ENCODE measurements around the gene CCND2.

CCND2 gene

GRCh38 chr12:4282103-4282891, 8.7 kb downstream of the CCND2 start:
- Histone ChIP-seq H3K4me3 (no peak overlapping the region), H3K9me3 (no peaks in the 10 kb centered on the region), H3K27ac (no peak overlapping the region), H4K20me1 (no peaks in the 10 kb centered on the region), H3K4me1 (no peaks in the 10 kb centered on the region), H3K27me3 (peaks cover 23% of the 10 kb centered on the region; the same call in 1 of the 2 replicates), H3K9ac (no peak overlapping the region), H3K36me3 (no peaks in the 10 kb centered on the region), H3K4me2 (no peak overlapping the region)
- no peak for TF ChIP-seq Cebpa-rat (IDR thresholded peaks at IDR 0.05)

- H3K9ac ChIP-seq: no peak overlapping the region
- H3K27me3 ChIP-seq: peaks cover 16% of the 10 kb centered on the region; the same call in 1 of the 2 replicates
- H3K27ac ChIP-seq: no peak overlapping the region
- H3K4me1 ChIP-seq: no peaks in the 10 kb centered on the region
- H3K4me2 ChIP-seq: no peak overlapping the region
- H4K20me1 ChIP-seq: no peaks in the 10 kb centered on the region
- H3K36me3 ChIP-seq: no peaks in the 10 kb centered on the region
- H3K9me3 ChIP-seq: no peaks in the 10 kb centered on the region
- TF ChIP-seq Cebpa-rat (IDR thresholded peaks at IDR 0.05): no peak
- H3K4me3 ChIP-seq: no peak overlapping the region
These were observed 9.4 kb downstream of the CCND2 start for GRCh38 chr12:4282892-4283511.

GRCh38 chr12:4283512-4284255, 10.1 kb downstream of the CCND2 start:
- peaks cover 12% of the 10 kb centered on the region; the same call in 1 of the 2 replicates for H3K27me3 ChIP-seq
- no peaks in the 10 kb centered on the region for H3K36me3 ChIP-seq

GRCh38 chr12:4284306-4284705, 10.7 kb downstream of the CCND2 start:
- Histone ChIP-seq H3K27me3 (peaks cover 10% of the 10 kb centered on the region; the same call in 1 of the 2 replicates), H3K9ac (no peak overlapping the region), H3K9me3 (no peaks in the 10 kb centered on the region), H3K36me3 (no peaks in the 10 kb centered on the region), H4K20me1 (no peaks in the 10 kb centered on the region), H3K27ac (no peak overlapping the region), H3K4me2 (no peak overlapping the region), H3K4me3 (no peak overlapping the region), H3K4me1 (peaks cover 10% of the 10 kb centered on the region)
- no peak for TF ChIP-seq Cebpa-rat (IDR thresholded peaks at IDR 0.05)

More at GRCh38 chr12:4283512-4284255, 10.1 kb downstream of the CCND2 start:
- H3K27ac ChIP-seq: no peak overlapping the region
- H3K4me1 ChIP-seq: peaks cover 3% of the 10 kb centered on the region
- H3K9ac ChIP-seq: no peak overlapping the region
- no peak overlapping the region for H3K4me3 ChIP-seq
- no peaks in the 10 kb centered on the region for H4K20me1 ChIP-seq
- TF ChIP-seq Cebpa-rat (IDR thresholded peaks at IDR 0.05): no peak
- no peaks in the 10 kb centered on the region for H3K9me3 ChIP-seq
- no peak overlapping the region for H3K4me2 ChIP-seq

GRCh38 chr12:4285070-4285469, 11.5 kb downstream of the CCND2 start:
- no peaks in the 10 kb centered on the region for H4K20me1 ChIP-seq
- no peak overlapping the region for H3K4me2 ChIP-seq
- H3K27ac ChIP-seq: no peak overlapping the region
- H3K4me3 ChIP-seq: no peak overlapping the region
- H3K27me3 ChIP-seq: 0 out of 2 replicates have a peak, but pooled peaks cover 4% of the 10 kb centered on the region
- H3K4me1 ChIP-seq: peaks cover 17% of the 10 kb centered on the region
- no peak for TF ChIP-seq Cebpa-rat (IDR thresholded peaks at IDR 0.05)
- H3K9ac ChIP-seq: no peak overlapping the region
- H3K9me3 ChIP-seq: no peaks in the 10 kb centered on the region
- H3K36me3 ChIP-seq: no peaks in the 10 kb centered on the region

GRCh38 chr12:4286228-4286627, 12.7 kb downstream of the CCND2 start:
- TF ChIP-seq Cebpa-rat (IDR thresholded peaks at IDR 0.05): no peak
- Histone ChIP-seq H3K27me3 (no peaks in the 10 kb centered on the region), H3K4me2 (no peak overlapping the region), H3K36me3 (no peaks in the 10 kb centered on the region), H3K4me3 (no peak overlapping the region), H3K9ac (no peak overlapping the region), H3K27ac (no peak overlapping the region), H3K4me1 (peaks cover 17% of the 10 kb centered on the region), H3K9me3 (no peaks in the 10 kb centered on the region), H4K20me1 (no peaks in the 10 kb centered on the region)

- Histone ChIP-seq H3K36me3 (no peaks in the 10 kb centered on the region), H3K4me1 (peaks cover 17% of the 10 kb centered on the region), H3K4me2 (no peak overlapping the region), H3K9me3 (no peaks in the 10 kb centered on the region), H3K27me3 (no peaks in the 10 kb centered on the region), H3K27ac (no peak overlapping the region), H4K20me1 (no peaks in the 10 kb centered on the region), H3K9ac (no peak overlapping the region), H3K4me3 (no peak overlapping the region)
- TF ChIP-seq Cebpa-rat (IDR thresholded peaks at IDR 0.05): no peak
These were observed 13.3 kb downstream of the CCND2 start for GRCh38 chr12:4286771-4287317.

GRCh38 chr12:4287325-4288211, 14.0 kb downstream of the CCND2 start:
- peaks cover 17% of the 10 kb centered on the region for H3K4me1 ChIP-seq
- no peak overlapping the region for H3K4me3 ChIP-seq
- H3K36me3 ChIP-seq: no peaks in the 10 kb centered on the region
- H3K9me3 ChIP-seq: no peaks in the 10 kb centered on the region
- no peak overlapping the region for H3K4me2 ChIP-seq
- H4K20me1 ChIP-seq: no peaks in the 10 kb centered on the region
- H3K27me3 ChIP-seq: no peaks in the 10 kb centered on the region
- H3K27ac ChIP-seq: no peak overlapping the region
- no peak overlapping the region for H3K9ac ChIP-seq
- no peak for TF ChIP-seq Cebpa-rat (IDR thresholded peaks at IDR 0.05)
